Embryonic facial prominence (tissue), 1 donor: ENCODE data around the gene LRRK1.

Experiments
- DNase-seq: peaks from one replicate; pipeline ENCODE4 v3.0.0-alpha.2; 2016; ENCODE audit errors: extremely low spot score

The LRRK1 gene

GRCh38 chr15:101006931-101007691 is 88.0 kb downstream of the LRRK1 start:
- peak; percentile 47 for DNase-seq

- no peak for DNase-seq
Observed at GRCh38 chr15:101008158-101009139, 89.3 kb downstream of the LRRK1 start.

- DNase-seq, result no peak
Observed at GRCh38 chr15:101009176-101009575, 90.0 kb downstream of the LRRK1 start.

- no peak for DNase-seq
Observed at GRCh38 chr15:101010781-101011180, 91.6 kb downstream of the LRRK1 start.

GRCh38 chr15:101012326-101013200 is 93.4 kb downstream of the LRRK1 start:
- no peak for DNase-seq

- DNase-seq, result no peak
Observed at GRCh38 chr15:101013201-101013550, 94.0 kb downstream of the LRRK1 start.

GRCh38 chr15:101013769-101014675 is 94.9 kb downstream of the LRRK1 start:
- no peak for DNase-seq

- DNase-seq, result peak; percentile 47
Observed at GRCh38 chr15:101014921-101015841, 96.0 kb downstream of the LRRK1 start.

- no peak for DNase-seq
Observed at GRCh38 chr15:101016581-101016980, 97.4 kb downstream of the LRRK1 start.

- no peak for DNase-seq
Observed at GRCh38 chr15:101017093-101017754, 98.1 kb downstream of the LRRK1 start.

- DNase-seq, result no peak
Observed at GRCh38 chr15:101018016-101018415, 98.9 kb downstream of the LRRK1 start.

- DNase-seq, result no peak
Observed at GRCh38 chr15:101018450-101018849, 99.3 kb downstream of the LRRK1 start.

GRCh38 chr15:101019366-101019896 is 100.3 kb downstream of the LRRK1 start:
- no peak for DNase-seq

- DNase-seq, result no peak
Observed at GRCh38 chr15:101020451-101020850, 101.3 kb downstream of the LRRK1 start.

GRCh38 chr15:101020945-101021344 is 101.8 kb downstream of the LRRK1 start:
- no peak for DNase-seq

GRCh38 chr15:101022306-101022705 is 103.1 kb downstream of the LRRK1 start:
- no peak for DNase-seq

- DNase-seq, result no peak
Observed at GRCh38 chr15:101022876-101023275, 103.7 kb downstream of the LRRK1 start.

GRCh38 chr15:101023501-101024072 is 104.4 kb downstream of the LRRK1 start:
- no peak for DNase-seq
